Activated CD4-positive, alpha-beta T cell treated with anti-CD3 and anti-CD28 coated beads for 24 hours (primary cell): ENCODE results near the gene SLC9A2.

Experiments
- DNase-seq, 2 donors: peaks; one replicate each; pipeline ENCODE4 v3.0.0-alpha.2; 2020; ENCODE audit warnings: low read depth in 2 of 2

SLC9A2 gene

DNA sequence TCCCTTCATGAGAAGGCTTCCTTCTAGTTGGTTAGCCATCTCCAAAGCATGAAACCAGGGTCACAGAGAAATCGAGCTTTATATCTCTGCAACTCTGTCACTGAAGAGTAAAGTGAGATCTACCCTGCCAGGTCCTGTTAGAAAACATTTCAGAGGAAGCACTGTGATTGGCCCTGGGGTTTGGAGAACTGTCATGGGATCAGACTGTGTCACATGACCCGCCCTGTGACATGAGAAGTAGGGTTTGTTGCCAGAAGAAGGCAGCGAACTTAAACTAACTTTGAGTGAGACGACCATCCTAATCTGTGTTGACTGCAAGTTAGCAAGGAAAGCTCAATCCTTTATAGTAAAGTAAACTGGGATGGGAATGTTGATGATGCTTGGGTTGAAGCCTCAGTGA, 55.5 kb downstream of the SLC9A2 start:
- no peak for DNase-seq

DNA sequence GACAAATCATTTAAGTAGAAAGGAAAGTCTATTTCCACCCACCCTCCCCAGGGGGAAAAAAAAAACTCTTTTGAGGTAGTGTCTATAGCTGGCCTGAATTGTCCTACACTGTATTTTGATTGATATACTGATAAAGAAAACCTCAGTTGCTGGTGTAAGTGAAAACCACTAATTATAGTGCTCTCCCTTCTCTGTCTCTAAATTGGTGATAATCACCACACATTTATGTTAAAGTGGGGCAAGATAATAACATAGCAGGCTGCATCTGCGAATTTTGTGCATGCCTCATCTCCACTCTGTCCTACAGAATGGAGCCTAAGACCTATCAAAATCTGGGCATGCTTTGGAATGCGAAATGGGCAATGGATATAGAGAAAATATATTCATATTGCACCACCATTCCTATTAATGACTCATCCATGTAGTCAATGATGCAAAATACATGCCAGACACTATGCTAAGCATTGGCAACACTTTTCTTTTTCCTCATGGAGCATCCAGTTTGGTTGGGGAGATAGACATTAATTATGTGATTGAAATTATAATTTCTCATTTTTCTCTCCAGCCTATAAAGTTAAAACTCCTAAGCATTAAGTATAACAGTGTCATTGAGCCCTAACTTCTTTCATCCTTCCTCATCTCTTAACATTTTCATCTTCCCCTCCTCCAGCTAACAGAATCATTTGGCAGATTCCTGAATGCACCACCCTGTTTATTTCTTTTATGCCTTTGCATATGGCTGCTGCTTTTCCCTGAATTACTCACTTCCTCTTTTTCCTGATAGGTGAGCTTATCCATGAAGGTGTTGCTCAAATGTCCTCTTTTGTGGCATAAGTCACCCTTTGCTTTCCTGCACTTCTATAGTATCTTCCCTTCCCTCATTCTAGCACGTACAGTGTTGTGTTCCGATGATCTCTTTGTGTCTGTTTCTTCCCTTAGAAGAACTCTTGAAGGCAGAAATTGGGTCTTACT, 58.2 kb downstream of the SLC9A2 start:
- no peak for DNase-seq

DNA sequence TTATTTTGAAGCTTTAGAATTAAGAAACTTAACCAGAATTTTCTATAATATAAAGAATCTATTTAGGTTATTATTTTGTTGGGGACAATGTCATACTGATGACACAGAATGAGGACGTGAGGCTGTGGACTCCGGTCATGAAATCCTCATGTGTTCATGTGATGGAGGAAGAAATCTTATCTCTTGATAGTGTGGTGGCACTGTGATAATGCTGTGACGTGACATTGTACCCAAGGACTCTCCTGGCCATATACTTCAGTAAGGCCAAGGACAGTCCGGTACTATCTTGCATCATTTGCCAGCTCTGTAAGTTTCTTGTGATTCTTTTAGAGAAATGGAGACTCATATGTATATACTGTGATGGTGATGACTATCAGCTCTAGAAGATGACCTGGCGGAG, 59.1 kb downstream of the SLC9A2 start:
- no peak for DNase-seq

DNA sequence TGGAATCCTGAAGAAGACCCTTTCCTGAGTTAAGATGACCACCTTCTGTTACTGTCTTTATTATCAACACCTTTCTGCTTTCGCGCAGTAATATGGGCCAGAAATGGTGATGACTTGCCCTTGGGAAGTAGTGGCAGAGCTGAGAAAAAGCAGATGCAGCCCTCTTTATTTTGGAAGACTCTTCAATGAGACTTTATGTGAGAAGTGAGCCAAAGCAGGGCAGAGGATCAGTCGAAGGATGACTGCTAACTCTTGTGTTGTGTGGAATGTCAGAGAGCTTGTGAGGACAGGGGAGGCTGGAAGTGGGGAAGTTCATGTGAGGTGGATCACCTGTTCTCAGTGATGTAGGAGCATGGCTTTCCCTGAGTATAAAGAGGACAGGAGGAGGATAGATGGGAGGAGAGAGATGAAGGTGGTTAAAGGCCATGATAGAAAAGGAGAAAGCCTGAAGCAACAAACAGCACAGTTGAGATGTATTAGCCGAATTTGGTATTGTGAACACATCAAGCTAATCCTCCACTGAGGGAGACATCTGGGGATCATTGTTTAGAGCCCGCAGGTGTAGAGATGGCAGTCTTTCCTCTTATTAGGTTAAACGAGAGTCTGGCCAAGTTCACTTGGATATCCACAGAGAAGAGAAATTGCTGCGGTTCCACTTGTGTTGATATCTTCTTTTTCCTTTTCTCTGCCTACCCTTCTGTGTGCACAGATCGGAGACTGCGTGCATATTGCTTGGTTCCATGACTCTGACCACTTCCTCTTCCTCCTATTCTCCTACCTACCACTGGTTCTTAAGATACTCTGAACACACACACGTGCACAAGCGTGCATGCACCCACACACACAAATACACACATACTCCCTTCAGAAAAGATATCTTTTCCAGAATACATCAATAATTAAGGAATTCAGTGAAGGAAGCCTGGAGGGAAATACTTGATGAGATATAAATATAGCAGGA, 67.4 kb downstream of the SLC9A2 start:
- DNase-seq, result no peak

DNA sequence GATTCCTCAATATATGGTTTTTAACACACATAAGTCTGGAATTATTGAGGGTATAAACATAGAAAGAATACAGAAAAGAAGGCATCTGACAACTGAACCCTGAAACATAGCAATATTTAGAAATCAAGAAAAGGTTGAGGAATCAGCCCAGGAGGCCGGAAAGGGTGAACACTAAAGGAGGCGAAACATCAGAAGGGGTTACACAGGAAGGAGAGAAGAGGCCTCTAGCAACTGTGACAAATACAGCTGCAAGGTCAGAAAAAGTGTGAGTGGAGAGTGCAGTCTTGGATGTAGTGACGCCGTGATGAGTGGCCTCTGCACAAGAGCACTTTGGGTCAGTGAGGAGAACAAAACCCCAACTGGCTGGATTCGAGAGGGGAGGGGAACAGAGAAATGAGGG, 70.7 kb downstream of the SLC9A2 start:
- no peak for DNase-seq

DNA sequence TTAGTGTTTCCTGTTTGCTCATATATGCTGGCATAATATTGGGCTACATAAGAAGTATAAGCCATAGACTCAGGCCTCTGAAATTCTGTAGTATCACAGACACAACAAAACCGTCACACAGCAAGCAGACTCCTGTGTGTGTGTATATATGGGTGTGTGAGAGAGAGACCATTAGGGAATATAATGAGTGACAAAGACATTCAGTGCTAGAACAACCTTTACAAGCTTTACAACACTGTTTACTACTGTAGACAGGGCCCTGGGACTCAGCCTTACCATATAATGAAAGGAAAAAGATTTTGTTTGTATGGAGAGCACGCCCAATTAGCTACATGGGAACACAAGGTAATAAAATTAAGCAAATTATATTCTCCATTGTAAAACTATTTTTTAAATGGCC, 77.1 kb downstream of the SLC9A2 start:
- DNase-seq, result no peak

DNA sequence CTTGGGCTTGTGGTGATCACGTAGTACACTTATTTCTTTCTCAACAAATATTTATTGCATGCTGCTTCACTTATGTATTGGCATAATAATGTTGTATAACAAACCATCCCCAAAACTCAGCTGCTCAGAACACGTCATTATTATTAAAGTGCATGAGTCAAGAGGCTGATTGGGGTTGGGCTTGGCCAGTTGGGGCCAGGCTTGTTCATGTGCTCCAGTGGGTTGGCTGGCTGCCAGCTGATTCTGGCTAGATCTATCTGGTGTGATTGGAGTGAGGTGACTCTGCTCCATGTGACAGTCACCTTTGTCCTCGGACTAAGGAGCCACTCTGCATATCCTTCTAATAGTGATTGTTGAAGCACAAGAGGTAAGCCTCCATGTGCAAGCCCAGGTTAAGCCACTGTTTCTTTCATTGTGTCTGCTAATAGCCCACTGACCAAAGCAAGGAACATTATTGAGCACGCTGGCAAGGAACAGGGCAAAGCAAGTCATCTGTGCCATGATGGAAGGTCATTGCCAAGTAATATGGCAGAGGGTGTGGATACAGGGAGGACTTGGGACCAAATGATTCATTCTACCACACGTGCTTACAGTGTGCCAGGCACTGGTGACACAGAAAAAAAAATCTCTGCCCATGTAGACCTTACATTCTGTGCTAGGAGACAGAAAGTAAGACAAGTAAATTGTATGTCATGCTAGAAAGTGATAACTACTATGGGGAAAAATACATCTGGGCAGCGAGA, 79.2 kb downstream of the SLC9A2 start:
- DNase-seq, result no peak

DNA sequence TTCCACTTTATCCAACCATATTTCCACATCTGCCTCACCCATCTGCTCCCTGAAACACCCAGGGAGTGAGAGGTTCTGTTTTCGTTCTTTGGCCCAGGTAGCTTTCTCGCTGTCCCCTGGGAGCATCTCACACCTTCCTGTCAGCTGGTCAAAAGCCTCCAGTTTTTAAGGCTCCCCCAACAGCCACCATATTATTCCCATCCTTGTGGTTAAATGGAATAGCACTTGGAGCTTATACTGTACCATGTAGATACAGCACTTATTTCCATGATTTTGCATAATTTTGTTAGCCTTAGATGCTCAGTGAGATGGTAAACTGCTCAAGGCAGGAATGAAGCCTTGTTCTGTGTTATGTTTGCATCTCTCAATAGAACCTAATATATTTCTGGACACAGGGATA, 84.0 kb downstream of the SLC9A2 start:
- DNase-seq, result no peak

DNA sequence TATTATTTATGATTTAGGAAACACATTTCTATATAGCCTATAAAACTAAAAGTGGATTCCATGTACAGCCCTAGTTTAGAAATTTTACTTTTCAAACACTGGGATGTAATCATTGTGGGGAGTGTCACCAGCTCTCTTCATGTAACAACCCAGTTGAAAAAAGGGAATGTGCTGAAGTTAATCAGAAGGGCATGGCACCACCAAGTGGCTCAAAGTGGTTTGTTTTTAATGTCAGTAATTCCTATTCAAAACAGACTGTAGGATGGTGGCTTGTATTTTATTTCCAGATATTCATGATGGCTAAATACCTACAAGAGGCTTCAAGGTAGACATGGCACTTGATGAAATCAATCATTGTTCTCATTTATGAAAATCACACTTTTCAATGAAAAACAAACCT, 84.4 kb downstream of the SLC9A2 start:
- no peak for DNase-seq

DNA sequence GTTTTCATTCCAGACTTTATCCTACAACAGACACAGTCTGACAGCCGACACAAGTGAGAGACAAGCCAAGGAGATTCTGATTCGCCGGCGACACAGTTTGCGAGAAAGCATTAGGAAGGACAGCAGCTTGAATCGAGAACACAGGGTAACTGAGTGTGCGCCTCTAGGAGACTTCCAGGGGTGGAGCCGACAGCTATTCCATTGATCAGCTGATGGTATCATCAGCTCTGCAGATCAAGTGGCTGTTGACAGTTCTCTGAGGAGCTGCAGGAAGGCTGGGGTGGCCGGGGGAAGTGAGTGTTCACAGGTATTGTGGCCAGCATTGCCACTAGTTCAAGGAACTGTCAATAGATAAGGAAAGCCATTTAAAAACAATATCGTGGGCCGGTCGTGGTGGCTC, 85.2 kb downstream of the SLC9A2 start:
- DNase-seq, result no peak

DNA sequence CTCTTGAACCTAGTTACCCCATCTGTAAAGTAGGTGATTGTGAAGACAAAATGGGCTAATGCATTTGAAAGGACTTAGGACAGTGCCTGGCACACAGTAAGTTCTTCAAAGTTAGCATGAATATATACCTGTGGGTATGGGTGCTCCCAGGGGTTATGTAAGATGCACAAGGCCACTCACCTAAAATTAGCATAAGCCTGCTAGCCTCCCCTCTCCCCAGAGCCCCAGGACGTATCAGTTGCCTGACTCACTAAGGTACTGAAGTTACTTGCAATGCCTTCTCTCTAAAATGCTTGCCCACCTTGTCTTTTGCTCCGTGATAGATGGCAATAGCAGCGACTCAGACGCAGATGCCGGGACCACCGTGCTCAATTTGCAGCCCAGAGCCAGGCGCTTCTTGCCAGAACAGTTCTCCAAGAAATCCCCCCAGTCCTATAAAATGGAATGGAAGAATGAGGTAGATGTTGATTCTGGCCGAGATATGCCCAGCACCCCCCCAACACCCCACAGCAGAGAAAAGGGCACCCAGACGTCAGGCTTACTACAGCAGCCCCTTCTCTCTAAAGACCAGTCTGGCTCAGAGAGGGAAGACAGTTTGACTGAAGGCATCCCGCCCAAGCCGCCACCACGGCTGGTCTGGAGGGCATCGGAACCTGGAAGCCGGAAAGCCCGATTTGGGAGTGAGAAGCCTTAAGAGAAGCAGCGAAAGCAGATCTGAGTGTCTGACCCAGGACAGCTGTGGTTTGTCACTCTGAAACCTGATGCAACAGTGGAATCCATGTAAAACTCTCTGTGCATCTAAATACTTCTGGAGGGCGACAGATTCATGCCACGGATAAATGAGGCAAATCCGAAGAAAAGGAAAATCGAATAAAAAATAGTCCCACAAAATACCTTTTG, 88.7 kb downstream of the SLC9A2 start:
- no peak for DNase-seq

DNA sequence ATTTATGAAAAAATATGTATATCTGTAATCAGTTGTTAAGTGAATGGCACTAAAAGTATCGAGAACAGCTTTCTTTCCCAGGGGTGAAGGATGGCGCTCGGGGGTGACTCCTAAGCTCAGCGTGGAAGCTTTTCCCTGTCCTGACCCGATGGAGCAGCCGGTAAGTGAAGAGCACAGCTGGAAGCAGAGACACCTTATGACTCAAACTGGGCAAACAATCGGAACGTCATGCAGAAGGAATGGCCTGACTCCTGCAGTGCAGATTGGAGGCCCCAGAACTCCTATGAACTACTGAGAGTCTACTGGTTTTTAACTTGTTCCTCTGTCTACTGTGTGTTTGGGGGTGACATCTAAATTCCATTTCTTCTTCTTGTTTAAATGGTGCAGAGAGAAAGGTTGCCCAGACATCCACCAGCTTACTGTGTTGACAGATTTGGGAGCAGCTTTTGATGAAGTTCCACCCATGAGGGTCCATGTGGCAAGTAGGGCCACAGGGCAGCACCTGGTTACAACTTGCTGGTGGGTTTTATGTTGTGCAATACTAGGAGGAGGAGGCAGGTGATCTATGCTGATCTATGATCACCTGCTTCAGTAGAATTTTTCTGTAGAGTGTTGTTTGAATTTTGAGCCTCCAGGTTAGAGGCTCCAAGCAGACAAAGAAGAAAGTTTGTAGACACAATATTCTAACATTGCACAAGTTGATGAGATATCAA, 89.7 kb downstream of the SLC9A2 start:
- no peak for DNase-seq

DNA sequence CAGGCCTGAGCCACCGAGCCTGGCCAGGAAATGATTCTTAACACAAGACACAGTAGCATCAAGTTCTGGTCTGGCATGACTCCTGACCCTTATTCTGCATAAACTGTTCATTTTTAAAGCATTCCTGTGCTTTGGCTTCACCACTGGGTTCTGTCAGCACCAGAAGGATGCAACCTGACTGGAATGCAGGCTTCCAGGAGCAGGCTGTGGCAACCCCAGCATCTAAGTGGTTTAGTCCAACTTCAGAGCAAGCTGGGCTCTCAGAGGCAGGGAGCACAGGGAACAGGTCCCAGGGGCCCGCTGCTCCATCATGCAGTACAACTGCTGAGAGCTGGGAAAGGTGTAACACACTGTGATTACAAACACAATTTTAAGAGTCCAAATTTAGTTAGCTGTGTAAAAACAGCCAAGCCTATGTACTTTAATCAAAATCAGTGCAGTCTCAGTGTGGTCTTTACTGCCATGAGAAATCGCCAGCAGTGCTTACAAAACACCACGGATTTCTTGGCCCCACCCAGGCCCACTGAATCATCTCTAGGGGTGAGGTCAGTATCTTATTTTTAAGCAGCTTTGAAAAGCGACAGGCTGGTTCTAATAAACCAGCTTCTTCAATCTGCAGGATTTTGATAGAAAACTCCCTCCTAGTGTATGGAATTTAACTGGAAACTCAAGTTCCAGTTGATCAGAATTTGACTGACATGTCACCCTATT, 98.1 kb downstream of the SLC9A2 start:
- DNase-seq, result no peak

DNA sequence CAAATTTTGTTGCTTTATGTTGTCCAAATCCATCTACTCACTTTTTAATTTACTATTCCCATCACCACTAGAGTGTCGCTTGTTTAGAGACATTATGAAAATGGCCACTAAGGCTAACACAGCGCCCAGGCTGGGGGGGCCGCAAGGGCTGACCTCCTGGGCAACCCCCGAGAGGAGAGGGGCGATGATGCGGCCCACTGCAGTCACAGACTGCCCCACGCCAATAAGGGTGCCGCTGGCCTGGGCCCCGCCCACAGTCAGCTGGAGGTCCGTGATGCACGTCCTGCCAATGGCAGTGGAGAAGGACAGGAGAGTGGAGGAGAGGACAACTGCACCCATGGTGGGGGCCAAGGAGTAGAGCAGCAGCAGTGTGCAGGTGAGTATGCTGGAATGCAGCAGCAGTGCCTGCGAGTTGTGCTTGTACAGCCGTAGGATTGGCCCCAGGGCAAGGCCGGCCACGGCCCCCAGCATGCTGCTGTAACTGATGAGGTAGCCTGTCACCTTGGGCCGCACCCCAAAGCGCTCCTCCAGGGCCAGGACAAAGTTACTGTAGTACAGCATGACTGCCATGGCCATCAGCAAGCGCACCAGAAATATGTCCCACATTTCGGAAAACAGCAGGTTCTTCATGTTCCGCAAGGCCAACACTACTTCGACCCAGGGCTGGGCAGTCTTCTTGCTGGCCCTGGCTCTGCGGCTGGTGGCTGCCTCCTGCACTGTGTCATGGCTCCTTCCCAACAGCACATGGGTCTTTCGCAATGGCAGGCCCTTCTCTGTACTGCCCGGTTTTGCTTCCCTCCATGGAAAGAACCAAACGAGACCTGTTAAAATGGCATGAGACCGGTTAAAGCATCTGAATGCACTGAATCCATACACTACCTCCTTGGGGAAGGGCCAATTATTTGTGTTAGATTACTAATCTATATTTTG, 99.3 kb downstream of the SLC9A2 start:
- no peak for DNase-seq

DNA sequence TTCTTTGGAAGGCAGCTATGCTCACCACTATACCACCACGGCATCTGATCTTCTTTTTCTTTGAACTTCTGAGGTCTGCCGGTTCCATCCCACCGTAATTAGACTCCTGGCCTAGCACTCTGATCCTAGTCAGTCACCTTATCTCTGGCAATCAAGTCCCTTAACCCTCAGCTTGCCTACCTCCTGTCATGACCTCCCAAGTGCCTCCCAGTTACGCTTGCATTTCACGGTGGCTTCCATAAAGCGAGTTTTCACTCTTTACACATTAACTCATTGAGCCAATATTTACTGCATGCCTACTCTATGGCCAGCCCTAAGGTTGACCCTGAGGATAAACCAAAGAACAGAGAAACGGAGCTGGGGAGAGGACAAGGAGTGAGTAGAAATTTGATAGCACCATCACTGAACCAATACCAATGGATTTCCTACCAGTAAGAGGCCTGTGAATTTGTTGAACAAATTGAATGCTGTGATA, 104.7 kb downstream of the SLC9A2 start:
- no peak for DNase-seq

DNA sequence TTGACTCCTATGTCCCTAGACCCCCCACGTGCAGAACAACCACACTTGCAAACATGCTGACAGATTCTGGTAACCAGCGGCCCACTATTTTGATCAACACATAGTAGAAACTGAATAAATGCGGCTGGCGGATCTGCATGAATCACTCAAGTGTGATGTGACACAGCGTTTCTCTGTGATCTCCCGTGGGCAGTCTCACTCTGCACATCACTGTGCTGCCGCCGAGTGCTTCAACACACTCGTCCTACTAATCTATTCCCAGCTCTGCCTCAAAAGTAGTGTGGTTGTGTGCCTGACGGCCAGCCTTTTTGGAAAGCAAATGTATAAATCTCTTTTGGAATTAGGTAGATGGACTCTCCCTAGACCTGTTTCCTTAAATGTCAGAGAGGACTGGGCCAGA, 105.2 kb downstream of the SLC9A2 start:
- DNase-seq, result no peak

DNA sequence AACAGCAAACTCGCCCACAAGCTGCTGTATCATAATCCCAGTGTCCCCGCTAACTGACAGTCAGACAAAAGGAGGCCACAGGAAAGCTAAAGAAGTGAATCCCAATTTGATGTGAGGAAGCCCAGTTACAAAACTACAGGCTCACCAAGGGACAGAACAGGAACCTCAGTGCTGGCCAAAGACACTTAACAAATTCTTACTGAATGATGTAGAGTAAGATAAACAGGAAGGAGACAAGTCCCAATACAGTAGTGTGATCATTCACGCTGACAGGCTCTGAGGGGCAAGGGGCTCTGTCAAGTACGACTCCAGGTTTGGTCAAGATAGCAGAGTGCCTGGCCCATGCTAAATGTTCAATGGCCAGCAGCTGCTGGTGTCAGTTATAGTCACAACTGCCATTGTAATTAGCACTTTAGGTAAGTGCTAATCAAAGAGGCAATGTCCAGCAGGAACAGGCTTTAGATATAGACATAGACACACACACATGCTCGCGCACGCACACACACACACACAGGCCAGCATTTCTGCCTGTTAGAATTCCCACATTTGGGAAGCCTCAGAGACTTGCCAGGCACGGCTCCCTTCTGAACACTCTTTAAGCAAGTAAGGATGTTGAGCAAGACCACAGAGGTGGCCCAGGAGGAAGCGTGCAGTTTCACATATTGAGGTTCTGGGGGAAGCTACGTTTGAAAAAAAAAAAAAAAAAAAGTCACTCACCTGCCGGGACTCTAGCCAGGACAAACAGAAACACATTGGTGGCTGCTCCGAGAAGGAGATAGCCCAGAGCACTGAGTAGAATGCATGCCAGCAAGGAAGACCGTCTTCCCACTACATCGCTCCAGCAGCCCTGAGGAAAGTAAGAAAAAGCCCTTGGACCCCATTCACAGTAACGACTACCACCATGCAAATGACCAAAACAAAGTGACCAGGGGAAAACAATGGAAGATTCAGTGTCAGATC, 107.1 kb downstream of the SLC9A2 start:
- DNase-seq, result no peak
